Testis (tissue), 2 donors: ENCODE results near the gene SYT1.

ENCODE experiments used
- POLR2A ChIP-seq: fragments of 450-650 bp; IDR thresholded peaks from one replicate; pipeline ENCODE4 v1.6.1; 2017; ENCODE audit warnings: antibody characterized with exemption, mild to moderate bottlenecking, moderate library complexity
- TF ChIP-seq, protein P1 (sequence below), 3 experiments: fragments of 450-650 bp in 2 of 3; fragments of 200-600 bp in 1 of 3; sonication (generic) in 1 of 3; IDR thresholded peaks; one replicate each; pipeline ENCODE4 v1.5.1; 2016 to 2019; ENCODE audit warnings: antibody characterized with exemption in 3 of 3, mild to moderate bottlenecking in 2 of 3, moderate library complexity in 1 of 3

DNA sequence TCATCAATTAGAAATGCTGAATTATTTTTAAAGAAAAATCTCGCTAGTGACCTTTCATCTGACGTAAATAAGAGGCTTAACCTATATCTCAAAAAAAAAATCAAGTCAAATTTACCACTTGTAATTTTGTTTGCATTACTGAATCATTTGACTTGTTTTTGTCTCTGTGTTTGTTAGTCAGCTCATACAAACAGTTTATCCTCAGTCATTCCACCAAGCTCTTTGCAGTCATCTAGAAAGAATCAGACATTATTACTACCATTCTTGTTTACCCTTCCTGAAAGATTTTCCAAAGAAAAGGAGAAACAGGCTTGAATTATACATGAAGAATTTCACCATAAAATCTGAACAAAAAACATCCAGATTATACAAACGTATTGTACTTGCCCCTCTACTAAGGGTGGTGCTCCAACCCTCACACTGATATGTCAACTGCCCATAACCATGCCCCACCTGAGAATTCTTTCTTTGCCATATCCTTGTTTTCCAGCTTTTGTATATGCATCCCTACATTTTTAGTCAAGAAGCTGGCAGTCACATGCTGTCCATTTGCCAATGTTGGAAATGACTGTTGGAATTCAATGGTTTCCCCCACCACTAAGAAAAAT is 569.0 kb downstream of the SYT1 start:
- TF ChIP-seq POLR2A: no peak
- TF ChIP-seq, protein P1, sequence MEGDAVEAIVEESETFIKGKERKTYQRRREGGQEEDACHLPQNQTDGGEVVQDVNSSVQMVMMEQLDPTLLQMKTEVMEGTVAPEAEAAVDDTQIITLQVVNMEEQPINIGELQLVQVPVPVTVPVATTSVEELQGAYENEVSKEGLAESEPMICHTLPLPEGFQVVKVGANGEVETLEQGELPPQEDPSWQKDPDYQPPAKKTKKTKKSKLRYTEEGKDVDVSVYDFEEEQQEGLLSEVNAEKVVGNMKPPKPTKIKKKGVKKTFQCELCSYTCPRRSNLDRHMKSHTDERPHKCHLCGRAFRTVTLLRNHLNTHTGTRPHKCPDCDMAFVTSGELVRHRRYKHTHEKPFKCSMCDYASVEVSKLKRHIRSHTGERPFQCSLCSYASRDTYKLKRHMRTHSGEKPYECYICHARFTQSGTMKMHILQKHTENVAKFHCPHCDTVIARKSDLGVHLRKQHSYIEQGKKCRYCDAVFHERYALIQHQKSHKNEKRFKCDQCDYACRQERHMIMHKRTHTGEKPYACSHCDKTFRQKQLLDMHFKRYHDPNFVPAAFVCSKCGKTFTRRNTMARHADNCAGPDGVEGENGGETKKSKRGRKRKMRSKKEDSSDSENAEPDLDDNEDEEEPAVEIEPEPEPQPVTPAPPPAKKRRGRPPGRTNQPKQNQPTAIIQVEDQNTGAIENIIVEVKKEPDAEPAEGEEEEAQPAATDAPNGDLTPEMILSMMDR (IDR thresholded peaks at IDR 0.05): no peak
